Measurements from ENCODE around the gene RPL18A.

The RPL18A gene

DNA sequence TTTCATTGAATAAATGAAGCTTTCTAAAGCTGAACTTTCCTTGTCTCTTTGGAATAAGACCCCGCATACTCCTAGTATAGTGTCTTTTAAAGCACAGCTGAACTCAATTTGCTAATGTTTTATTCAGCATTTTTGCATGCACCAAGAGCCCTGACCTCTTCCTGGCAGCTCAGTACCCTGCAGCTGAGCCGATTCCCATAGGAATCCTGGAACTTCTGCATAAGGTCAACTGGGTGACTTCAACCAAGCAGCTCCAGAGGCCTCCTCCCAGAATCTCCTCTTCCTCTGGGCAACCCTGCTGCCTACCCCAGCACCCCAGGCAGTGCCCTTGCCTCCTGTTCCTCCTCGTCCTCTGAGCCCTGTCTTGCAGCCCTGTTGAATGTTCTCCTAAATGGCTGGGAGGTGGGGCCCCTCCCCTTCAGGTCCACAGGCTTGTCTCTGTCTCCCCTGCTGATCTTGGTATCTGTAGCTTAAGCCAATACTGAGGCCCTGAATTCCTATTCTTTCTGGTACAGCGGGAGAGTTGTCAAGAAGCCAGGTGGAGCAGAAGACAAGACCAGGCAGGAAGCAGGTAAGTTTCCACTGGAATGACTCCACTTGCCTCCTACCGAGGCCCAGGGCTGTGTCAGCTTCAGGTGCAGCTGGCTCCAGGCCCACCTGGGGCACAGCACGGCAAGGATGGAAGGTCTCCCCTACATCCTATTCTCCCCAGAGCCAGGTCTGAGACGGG is 49.5 kb downstream of the RPL18A start:
- DNase-seq (ENCODE audit: low read depth in 3 of 3): no peak

GRCh38 chr19:17910791-17911360 is 51.2 kb downstream of the RPL18A start:
- DNase-seq (ENCODE audit: low read depth in 3 of 3): no peak
